Measurements from ENCODE around the gene PCNX2. TPM values are rescaled to one million over a fixed set of nuclear protein-coding genes. Genes with fewer than 3 reads are reported as not detected.

Gene PCNX2
- total RNA-seq, 1 donor from 2014 or later = 33.6 TPM

- Mint-ChIP-seq H3K4me1 (ENCODE audit: low read depth) (peaks cover 5% of the 10 kb centered on the region), H3K27ac (peak overlapping the region; percentile 60), H3K27me3 (no peaks in the 10 kb centered on the region), H3K36me3 (ENCODE audit: insufficient read depth) (peaks cover 37% of the 10 kb centered on the region), H3K4me3 (ENCODE audit: low read depth) (no peak overlapping the region), H3K9me3 (ENCODE audit: low read depth) (peaks cover 12% of the 10 kb centered on the region)
- no peak for DNase-seq (ENCODE audit: low spot score, unreplicated experiment)
- no peak for TF ChIP-seq CTCF (IDR thresholded peaks at IDR 0.05; ENCODE audit: unreplicated experiment)
These were observed 317.4 kb downstream of the PCNX2 start for GRCh38 chr1:232978091-232978634.

GRCh38 chr1:232974971-232975370, 320.6 kb downstream of the PCNX2 start:
- DNase-seq (ENCODE audit: low spot score, unreplicated experiment) = no peak
- TF ChIP-seq CTCF (IDR thresholded peaks at IDR 0.05; ENCODE audit: unreplicated experiment) = no peak
- peaks cover 60% of the 10 kb centered on the region for H3K36me3 Mint-ChIP-seq (ENCODE audit: insufficient read depth)
- H3K4me3 Mint-ChIP-seq (ENCODE audit: low read depth) = no peak overlapping the region
- H3K27me3 Mint-ChIP-seq = no peaks in the 10 kb centered on the region
- H3K4me1 Mint-ChIP-seq (ENCODE audit: low read depth) = peaks cover 5% of the 10 kb centered on the region
- peaks cover 27% of the 10 kb centered on the region for H3K9me3 Mint-ChIP-seq (ENCODE audit: low read depth)
- H3K27ac Mint-ChIP-seq = peak overlapping the region; percentile 1

- no peak overlapping the region for H3K4me3 Mint-ChIP-seq (ENCODE audit: low read depth)
- TF ChIP-seq CTCF (IDR thresholded peaks at IDR 0.05; ENCODE audit: unreplicated experiment) = no peak
- H3K9me3 Mint-ChIP-seq (ENCODE audit: low read depth) = peaks cover 27% of the 10 kb centered on the region
- peaks cover 5% of the 10 kb centered on the region for H3K4me1 Mint-ChIP-seq (ENCODE audit: low read depth)
- peaks cover 67% of the 10 kb centered on the region for H3K36me3 Mint-ChIP-seq (ENCODE audit: insufficient read depth)
- no peaks in the 10 kb centered on the region for H3K27me3 Mint-ChIP-seq
- no peak for DNase-seq (ENCODE audit: low spot score, unreplicated experiment)
- no peak overlapping the region for H3K27ac Mint-ChIP-seq
These were observed 321.6 kb downstream of the PCNX2 start for GRCh38 chr1:232973652-232974611.

GRCh38 chr1:232970508-232970907, 325.0 kb downstream of the PCNX2 start:
- H3K9me3 Mint-ChIP-seq (ENCODE audit: low read depth) = peaks cover 27% of the 10 kb centered on the region
- H3K4me3 Mint-ChIP-seq (ENCODE audit: low read depth) = no peak overlapping the region
- TF ChIP-seq CTCF (IDR thresholded peaks at IDR 0.05; ENCODE audit: unreplicated experiment) = no peak
- H3K27me3 Mint-ChIP-seq = no peaks in the 10 kb centered on the region
- no peak for DNase-seq (ENCODE audit: low spot score, unreplicated experiment)
- H3K27ac Mint-ChIP-seq = no peak overlapping the region
- peaks cover 54% of the 10 kb centered on the region for H3K36me3 Mint-ChIP-seq (ENCODE audit: insufficient read depth)
- peaks cover 3% of the 10 kb centered on the region for H3K4me1 Mint-ChIP-seq (ENCODE audit: low read depth)

GRCh38 chr1:232969799-232970198, 325.7 kb downstream of the PCNX2 start:
- Mint-ChIP-seq H3K27me3 (no peaks in the 10 kb centered on the region), H3K27ac (no peak overlapping the region), H3K9me3 (ENCODE audit: low read depth) (peaks cover 27% of the 10 kb centered on the region), H3K4me1 (ENCODE audit: low read depth) (peaks cover 3% of the 10 kb centered on the region), H3K4me3 (ENCODE audit: low read depth) (no peak overlapping the region), H3K36me3 (ENCODE audit: insufficient read depth) (peaks cover 51% of the 10 kb centered on the region)
- no peak for DNase-seq (ENCODE audit: low spot score, unreplicated experiment)
- TF ChIP-seq CTCF (IDR thresholded peaks at IDR 0.05; ENCODE audit: unreplicated experiment) = no peak

All from progenitor cell of endocrine pancreas (in vitro differentiated cells).